ENCODE data around the gene NFATC3. TPM values are rescaled to one million over a fixed set of nuclear protein-coding genes. Genes with fewer than 3 reads are reported as not detected.

The NFATC3 gene
- total RNA-seq, 1 donor from 2014 or later = 15.2 TPM

- H3K4me3 ChIP-seq (ENCODE audit: low read depth, low read length) = no peak overlapping the region
- DNase-seq (ENCODE audit: low read depth) = no peak
- H3K27me3 ChIP-seq (ENCODE audit: control insufficient read depth, insufficient read depth, low read length) = no peaks in the 10 kb centered on the region
- no peak for TF ChIP-seq CTCF (IDR thresholded peaks at IDR 0.05; ENCODE audit: insufficient read depth, low read length, poor library complexity, severe bottlenecking)
- H3K36me3 ChIP-seq (ENCODE audit: control insufficient read depth, insufficient read depth, low read length) = no peaks in the 10 kb centered on the region
Measured at GRCh38 chr16:68047987-68048386, 37.2 kb upstream of the NFATC3 start.

- no peak for DNase-seq (ENCODE audit: low read depth)
- peaks cover 1% of the 10 kb centered on the region for H3K36me3 ChIP-seq (ENCODE audit: control insufficient read depth, insufficient read depth, low read length)
- H3K27me3 ChIP-seq (ENCODE audit: control insufficient read depth, insufficient read depth, low read length) = no peaks in the 10 kb centered on the region
- TF ChIP-seq CTCF (IDR thresholded peaks at IDR 0.05; ENCODE audit: insufficient read depth, low read length, poor library complexity, severe bottlenecking) = no peak
- H3K4me3 ChIP-seq (ENCODE audit: low read depth, low read length) = no peak overlapping the region
Measured at GRCh38 chr16:68049449-68049848, 35.7 kb upstream of the NFATC3 start.

GRCh38 chr16:68055395-68055794 lies 29.8 kb upstream of the NFATC3 start:
- no peak for TF ChIP-seq CTCF (IDR thresholded peaks at IDR 0.05; ENCODE audit: insufficient read depth, low read length, poor library complexity, severe bottlenecking)
- Histone ChIP-seq H3K27me3 (ENCODE audit: control insufficient read depth, insufficient read depth, low read length) (no peaks in the 10 kb centered on the region), H3K36me3 (ENCODE audit: control insufficient read depth, insufficient read depth, low read length) (peaks cover 1% of the 10 kb centered on the region), H3K4me3 (ENCODE audit: low read depth, low read length) (no peak overlapping the region)
- DNase-seq (ENCODE audit: low read depth) = no peak

GRCh38 chr16:68059804-68060203 lies 25.4 kb upstream of the NFATC3 start:
- TF ChIP-seq CTCF (IDR thresholded peaks at IDR 0.05; ENCODE audit: insufficient read depth, low read length, poor library complexity, severe bottlenecking) = no peak
- Histone ChIP-seq H3K4me3 (ENCODE audit: low read depth, low read length) (no peak overlapping the region), H3K27me3 (ENCODE audit: control insufficient read depth, insufficient read depth, low read length) (no peaks in the 10 kb centered on the region), H3K36me3 (ENCODE audit: control insufficient read depth, insufficient read depth, low read length) (no peaks in the 10 kb centered on the region)
- DNase-seq (ENCODE audit: low read depth) = no peak

- Histone ChIP-seq H3K27me3 (ENCODE audit: control insufficient read depth, insufficient read depth, low read length) (no peaks in the 10 kb centered on the region), H3K36me3 (ENCODE audit: control insufficient read depth, insufficient read depth, low read length) (no peaks in the 10 kb centered on the region), H3K4me3 (ENCODE audit: low read depth, low read length) (no peak overlapping the region)
- DNase-seq (ENCODE audit: low read depth) = no peak
- no peak for TF ChIP-seq CTCF (IDR thresholded peaks at IDR 0.05; ENCODE audit: insufficient read depth, low read length, poor library complexity, severe bottlenecking)
Measured at GRCh38 chr16:68061396-68061795, 23.8 kb upstream of the NFATC3 start.

- Histone ChIP-seq H3K36me3 (ENCODE audit: control insufficient read depth, insufficient read depth, low read length) (peaks cover 2% of the 10 kb centered on the region), H3K27me3 (ENCODE audit: control insufficient read depth, insufficient read depth, low read length) (no peaks in the 10 kb centered on the region), H3K4me3 (ENCODE audit: low read depth, low read length) (no peak overlapping the region)
- TF ChIP-seq CTCF (IDR thresholded peaks at IDR 0.05; ENCODE audit: insufficient read depth, low read length, poor library complexity, severe bottlenecking) = no peak
- DNase-seq (ENCODE audit: low read depth) = no peak
Measured at GRCh38 chr16:68062910-68063393, 22.2 kb upstream of the NFATC3 start.

All from kidney epithelial cell (primary cell).